ENCODE measurements around the gene ACTG1. TPM values are rescaled to one million over a fixed set of nuclear protein-coding genes. Genes with fewer than 3 reads are reported as not detected.

ACTG1 gene
- total and polyA plus RNA-seq, 9 of the 15 experiments (the other 6 are each of a cell fraction or from before 2014, with no cell fraction given): 224 to 1,775 (median 568) TPM

GRCh38 chr17:81487487-81488275, 24.9 kb downstream of the ACTG1 start (continued):
- TF ChIP-seq TBL1XR1 (IDR thresholded peaks at IDR 0.05; ENCODE audit: low read length in 2 of 2): no peak
- no peak for TF ChIP-seq RBM15 (IDR thresholded peaks at IDR 0.05; ENCODE audit: insufficient read depth, low read length)
- peak; percentile 47 to 66; a peak in 2 of 4 replicates for TF ChIP-seq NONO (IDR thresholded peaks at IDR 0.05; ENCODE audit: low read depth in 2 of 2, low read length in 1 of 2)
- no peak for TF ChIP-seq XRCC4 (IDR thresholded peaks at IDR 0.05; ENCODE audit: extremely low read depth, insufficient read depth, insufficient read length)
- TF ChIP-seq NR1H2 (CRISPR knock-in tag; IDR thresholded peaks at IDR 0.05): peak; percentile 91
- TF ChIP-seq HDAC2 (IDR thresholded peaks at IDR 0.05): peak; percentile 59; the same call in 1 of the 2 replicates
- no peak for TF ChIP-seq ZNF143 (CRISPR knock-in tag; IDR thresholded peaks at IDR 0.05)
- TF ChIP-seq TEAD2 (tag; IDR thresholded peaks at IDR 0.05): no peak
- TF ChIP-seq COPS2 (conservative IDR thresholded peaks at IDR 0.05): no peak
- TF ChIP-seq BDP1 (IDR thresholded peaks at IDR 0.05; ENCODE audit: insufficient read depth, insufficient read length): no peak
- 0 out of 2 replicates have a peak, but pooled peaks have one; percentile 27 for TF ChIP-seq SOX6 (IDR thresholded peaks at IDR 0.05)
- 0 out of 2 replicates have a peak, but pooled peaks have one; percentile 9 for TF ChIP-seq ZNF212 (CRISPR knock-in tag; IDR thresholded peaks at IDR 0.05)
- 0 out of 4 replicates have a peak, but pooled peaks of 1 of the 2 experiments have one; percentile 20 for TF ChIP-seq UBTF (IDR thresholded peaks at IDR 0.05; ENCODE audit: borderline replicate concordance in 1 of 2, low read depth in 2 of 2, low read length in 2 of 2)
- TF ChIP-seq TSC22D4 (tag; IDR thresholded peaks at IDR 0.05): no peak
- no peak for TF ChIP-seq ZNF584 (CRISPR knock-in tag; IDR thresholded peaks at IDR 0.05; ENCODE audit: low read depth)
- TF ChIP-seq MNT (conservative IDR thresholded peaks at IDR 0.05): peak; percentile 22 to 69; a peak in 2 of 4 replicates
- 0 out of 2 replicates have a peak, but pooled peaks have one; percentile 39 for TF ChIP-seq ATF7 (IDR thresholded peaks at IDR 0.05)
- TF ChIP-seq HDAC8 (tag; IDR thresholded peaks at IDR 0.05): peak; percentile 65; the same call in 1 of the 2 replicates
- TF ChIP-seq PCBP1 (IDR thresholded peaks at IDR 0.05; ENCODE audit: low read depth, low read length, poor library complexity, severe bottlenecking): peak; percentile 79
- no peak for TF ChIP-seq JUN (IDR thresholded peaks at IDR 0.05; ENCODE audit: borderline replicate concordance, low read depth, low read length)
- TF ChIP-seq JUN (CRISPR knock-in tag; IDR thresholded peaks at IDR 0.05; ENCODE audit: borderline replicate concordance): peak; percentile 76; the same call in 1 of the 2 replicates
- TF ChIP-seq CC2D1A (IDR thresholded peaks at IDR 0.05): no peak
- TF ChIP-seq HNRNPK (IDR thresholded peaks at IDR 0.05; ENCODE audit: low read depth, low read length, poor library complexity, severe bottlenecking): no peak
- no peak for TF ChIP-seq MECOM (CRISPR knock-in tag; IDR thresholded peaks at IDR 0.05)
- TF ChIP-seq GTF2F1 (IDR thresholded peaks at IDR 0.05; ENCODE audit: low read depth, low read length): 0 out of 2 replicates have a peak, but pooled peaks have one; percentile 18
- TF ChIP-seq MAFF (IDR thresholded peaks at IDR 0.05; ENCODE audit: low read length): no peak

Measured in K562 (cell line).